CD4-positive, alpha-beta memory T cell (primary cell): ENCODE results near the gene EBP. TPM values are rescaled to one million over a fixed set of nuclear protein-coding genes. Genes with fewer than 3 reads are reported as not detected.

Experiments used
- CTCF ChIA-PET: fragments of 350-600 bp; sonication (Branson Sonifier 250); formaldehyde crosslinking; loops from one replicate; lab custom pipeline; 2021; ENCODE audit warnings: inconsistent platforms; ENCODE audit not compliant: partially characterized antibody; lab: Charles Lee
- POLR2A ChIA-PET: fragments of 350-600 bp; sonication (Branson Sonifier 250); formaldehyde crosslinking; loops from one replicate; lab custom pipeline; 2021; ENCODE audit not compliant: partially characterized antibody; lab: Charles Lee
- DNase-seq, 5 donors: peaks; one replicate each; pipeline versions ENCODE4 v3.0.0 to v3.0.0-alpha.2; 2020 to 2022; ENCODE audit warnings: mixed read lengths in 1 of 5
- H3K27ac ChIP-seq: one replicate; pipeline ENCODE4 v1.7.0; 2013; ENCODE audit warnings: low read depth, low read length
- H3K27me3 ChIP-seq: 2 replicates; pipeline ENCODE4 v1.7.0; 2013; ENCODE audit warnings: mild to moderate bottlenecking, low read length, moderate library complexity; ENCODE audit not compliant: insufficient read depth
- H3K36me3 ChIP-seq: 2 replicates; pipeline ENCODE4 v1.7.0; 2013; ENCODE audit warnings: mild to moderate bottlenecking, low read length, moderate library complexity; ENCODE audit not compliant: insufficient read depth
- H3K4me1 ChIP-seq: 2 replicates; pipeline ENCODE4 v1.7.0; 2013; ENCODE audit warnings: mild to moderate bottlenecking, low read length, moderate library complexity; ENCODE audit not compliant: insufficient read depth
- H3K4me3 ChIP-seq, 2 donors: one replicate each; pipeline ENCODE4 v1.7.0; 2013; ENCODE audit warnings: low read length in 2 of 2, mild to moderate bottlenecking in 1 of 2
- H3K9me3 ChIP-seq, 2 donors: one replicate each; pipeline ENCODE4 v1.7.0; 2013; ENCODE audit warnings: low read length in 2 of 2, control low read depth in 1 of 2; ENCODE audit not compliant: control insufficient read depth in 1 of 2
- H3K27ac Mint-ChIP-seq, 7 donors: one replicate each; pipeline ENCODE4 v1.8.0; 2020 to 2021; ENCODE audit warnings: mixed read lengths in 7 of 7, mild to moderate bottlenecking in 6 of 7, inconsistent platforms in 3 of 7, moderate library complexity in 3 of 7
- H3K27me3 Mint-ChIP-seq, 2 donors: one replicate each; pipeline ENCODE4 v1.8.0; 2020 to 2021; ENCODE audit warnings: mixed read lengths in 2 of 2
- H3K36me3 Mint-ChIP-seq, 2 donors: one replicate each; pipeline ENCODE4 v1.8.0; 2020 to 2021; ENCODE audit warnings: mixed read lengths in 2 of 2, inconsistent platforms in 1 of 2, mild to moderate bottlenecking in 1 of 2
- H3K4me1 Mint-ChIP-seq, 4 donors: one replicate each; pipeline ENCODE4 v1.8.0; 2020 to 2021; ENCODE audit warnings: mixed read lengths in 4 of 4, mild to moderate bottlenecking in 1 of 4
- H3K4me3 Mint-ChIP-seq, 8 donors: one replicate each; pipeline ENCODE4 v1.8.0; 2020 to 2021; ENCODE audit warnings: mixed read lengths in 8 of 8, mild to moderate bottlenecking in 7 of 8, moderate library complexity in 6 of 8, inconsistent platforms in 3 of 8
- H3K9me3 Mint-ChIP-seq, 8 donors: one replicate each; pipeline ENCODE4 v1.8.0; 2020 to 2021; ENCODE audit warnings: mixed read lengths in 8 of 8, mild to moderate bottlenecking in 5 of 8, inconsistent platforms in 3 of 8, moderate library complexity in 1 of 8
- intact Hi-C: fragments of 100-400 bp; cut with micrococcal nuclease; formaldehyde crosslinking; loops from one replicate; pipeline ENCODE4 v1.15.1; 2023
- polyA plus RNA-seq, 2 donors: library from polyadenylated mRNA; unstranded; fragments of 300-500 nt; fragmentation: Illumina TruSeq; gene quantifications; one replicate each; pipeline ENCODE4 v1.2.3, GENCODE V29; 2021
- total RNA-seq, 2 experiments: library from RNA; stranded (reverse); gene quantifications; one replicate each; pipeline ENCODE4 v1.2.3, GENCODE V29; 2021

Gene EBP
- total and polyA plus RNA-seq, 4 experiments from 2014 or later: 32.1 to 130 (median 58.2) TPM

DNA sequence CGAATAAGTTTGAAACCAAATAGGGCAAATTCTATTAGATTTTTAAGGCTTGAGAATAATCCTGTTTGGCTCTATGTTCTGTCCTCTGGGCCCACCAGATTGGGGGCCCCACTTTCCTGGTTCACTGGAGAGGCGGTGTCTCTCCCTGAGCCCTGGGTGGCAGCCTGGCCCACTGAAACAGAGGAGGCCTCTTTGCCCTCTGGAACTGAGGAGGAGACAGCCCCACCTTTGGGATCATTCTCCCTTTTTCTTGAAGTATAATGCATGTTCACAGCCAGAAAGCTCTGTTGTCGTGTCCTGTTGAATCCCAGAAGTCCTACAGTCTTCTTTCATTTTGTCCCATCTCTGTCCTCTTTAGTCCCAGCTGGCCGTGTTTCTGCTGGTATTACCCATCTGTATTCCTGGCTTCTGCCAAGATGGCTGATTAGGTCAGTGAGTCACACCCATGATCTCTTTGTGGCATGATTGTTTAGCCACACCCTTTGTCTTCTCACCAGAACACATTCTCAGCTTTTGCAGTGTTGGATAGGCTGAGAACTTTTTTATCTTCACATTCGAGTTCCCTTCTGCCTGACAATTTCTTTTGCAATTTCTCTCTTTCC, 9.9 kb downstream of the EBP start:
- Histone ChIP-seq H3K27ac (no peak overlapping the region), H3K4me3 (no peak overlapping the region), H3K4me1 (peaks cover 10% of the 10 kb centered on the region), H3K36me3 (peaks cover 20% of the 10 kb centered on the region), H3K9me3 (no peaks in the 10 kb centered on the region), H3K27me3 (no peaks in the 10 kb centered on the region)
- Mint-ChIP-seq H3K9me3 (no peaks in the 10 kb centered on the region), H3K4me3 (peak overlapping the region in 1 of 8 donors; percentile 43), H3K27ac (peak overlapping the region; percentile 6 to 94 (median 81)), H3K4me1 (peaks cover 6 to 13% (median 10%) of the 10 kb centered on the region in 4 donors), H3K36me3 (peaks cover 8 to 20% of the 10 kb centered on the region in 2 donors), H3K27me3 (no peaks in the 10 kb centered on the region)
- DNase-seq: peak in 1 of 5 donors; percentile 7
- ChIA-PET CTCF (interaction anchor here (1.3 kb wide), 1 partner anchor 10 kb away, joined by 4 read pairs; the partner anchor contains the start of gene EBP), POLR2A (interaction anchor here (0.9 to 1.0 kb wide), 2 partner anchors 10 to 43 kb away, joined by 3 read pairs; partner anchors contain the start of genes EBP and RBM3)
- intact Hi-C loops: no loop called here

DNA sequence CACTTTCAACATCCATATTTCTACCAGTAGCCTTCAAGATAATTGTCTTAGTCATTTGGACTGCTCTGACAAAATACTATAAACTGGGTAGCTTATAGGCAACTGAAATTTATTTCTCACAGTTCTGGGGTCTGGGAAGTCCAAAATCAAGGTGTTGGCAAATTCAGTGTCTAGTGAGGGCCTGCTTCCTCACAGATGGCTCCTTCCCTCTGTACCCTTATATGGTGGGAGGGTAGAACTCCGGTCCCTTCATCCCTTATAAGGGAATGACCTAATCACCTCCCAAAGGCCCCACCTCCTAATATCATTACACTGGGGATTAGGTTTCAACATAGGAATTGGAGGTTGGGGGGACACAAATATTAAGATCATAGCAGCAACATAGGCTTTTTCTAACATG, 10.6 kb downstream of the EBP start:
- H3K9me3 Mint-ChIP-seq: no peaks in the 10 kb centered on the region
- ChIA-PET POLR2A (interaction anchor here (1.0 kb wide), 1 partner anchor 11 kb away, joined by 3 read pairs; the partner anchor contains the start of gene EBP), CTCF (interaction anchor here (1.3 kb wide), 1 partner anchor 10 kb away, joined by 4 read pairs; the partner anchor contains the start of gene EBP)
- H3K9me3 ChIP-seq: no peaks in the 10 kb centered on the region
- H3K36me3 ChIP-seq: peaks cover 13% of the 10 kb centered on the region
- intact Hi-C loops: no loop called here
- peaks cover 8 to 16% of the 10 kb centered on the region in 2 donors for H3K36me3 Mint-ChIP-seq
- H3K27ac Mint-ChIP-seq: peak overlapping the region in 6 of 7 donors; percentile 3 to 94 (median 52)
- peaks cover 6 to 9% (median 9%) of the 10 kb centered on the region in 4 donors for H3K4me1 Mint-ChIP-seq
- no peak overlapping the region for H3K27ac ChIP-seq
- H3K27me3 Mint-ChIP-seq: no peaks in the 10 kb centered on the region
- no peak overlapping the region for H3K4me3 ChIP-seq
- peaks cover 10% of the 10 kb centered on the region for H3K4me1 ChIP-seq
- H3K27me3 ChIP-seq: no peaks in the 10 kb centered on the region
- DNase-seq: no peak
- H3K4me3 Mint-ChIP-seq: no peak overlapping the region

DNA sequence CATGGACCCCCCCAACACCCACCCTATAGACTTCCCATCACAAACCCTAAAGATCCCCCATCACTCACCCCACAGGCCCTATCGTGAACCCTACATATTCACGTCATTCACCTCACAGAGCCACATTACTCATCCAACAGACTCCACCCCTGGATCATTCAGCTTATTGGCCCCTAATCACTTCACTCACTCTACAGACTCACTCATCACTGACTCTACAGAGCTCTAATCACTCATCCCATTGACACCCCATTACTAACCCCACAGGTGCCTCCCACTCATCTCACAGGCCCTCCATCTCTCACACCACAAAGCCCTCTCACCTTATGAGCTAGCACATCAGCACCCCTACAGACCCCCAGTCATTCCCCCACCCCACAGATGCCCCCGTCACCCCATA, 11.6 kb downstream of the EBP start:
- no peaks in the 10 kb centered on the region for H3K27me3 Mint-ChIP-seq
- peaks cover 4% of the 10 kb centered on the region for H3K36me3 ChIP-seq
- no peak overlapping the region for H3K4me3 Mint-ChIP-seq
- H3K9me3 ChIP-seq: no peaks in the 10 kb centered on the region
- H3K27ac Mint-ChIP-seq: peak overlapping the region in 1 of 7 donors; percentile 3
- peaks cover 6 to 9% (median 9%) of the 10 kb centered on the region in 4 donors for H3K4me1 Mint-ChIP-seq
- H3K27ac ChIP-seq: no peak overlapping the region
- H3K27me3 ChIP-seq: no peaks in the 10 kb centered on the region
- H3K4me1 ChIP-seq: peaks cover 10% of the 10 kb centered on the region
- H3K9me3 Mint-ChIP-seq: no peaks in the 10 kb centered on the region
- DNase-seq: no peak
- no peak overlapping the region for H3K4me3 ChIP-seq
- intact Hi-C loops: no loop called here
- ChIA-PET CTCF (no interaction called here), POLR2A (no interaction called here)
- H3K36me3 Mint-ChIP-seq: peaks cover 7 to 8% of the 10 kb centered on the region in 2 donors

DNA sequence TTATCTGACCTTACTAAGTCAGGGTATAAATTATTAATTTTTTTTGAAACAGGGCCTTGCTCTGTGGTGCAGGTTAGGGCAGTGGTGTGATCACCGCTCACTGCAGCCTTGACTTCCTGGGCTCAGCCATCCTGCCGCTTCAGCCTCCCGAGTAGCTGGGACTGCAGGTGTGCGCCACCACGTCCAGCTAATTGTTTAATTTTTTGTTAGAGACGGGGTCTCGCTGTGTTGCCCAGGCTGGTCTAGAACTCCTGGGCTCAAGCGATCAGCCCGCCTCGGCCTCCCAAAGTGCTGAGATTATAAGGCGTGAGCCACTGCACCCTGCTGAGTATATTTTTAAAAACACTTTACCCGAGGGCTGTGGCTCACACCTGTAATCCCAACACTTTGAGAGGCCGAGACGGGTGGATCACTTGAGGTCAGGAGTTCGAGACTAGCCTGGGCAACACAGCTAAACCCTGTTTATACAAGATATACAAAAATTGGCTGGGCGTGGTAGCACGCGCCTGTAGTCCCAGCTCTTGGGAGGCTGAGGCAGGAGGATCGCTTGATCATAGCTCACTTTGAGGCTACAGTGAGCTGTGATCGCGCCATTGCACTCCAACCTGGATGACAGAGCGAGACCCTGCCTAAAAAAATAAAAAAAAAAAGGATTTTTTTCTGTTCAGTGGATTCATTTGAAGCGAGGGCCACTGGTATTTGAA, 17.2 kb downstream of the EBP start:
- peak overlapping the region; percentile 66 for H3K27ac ChIP-seq
- Mint-ChIP-seq H3K27me3 (no peaks in the 10 kb centered on the region), H3K36me3 (peaks cover 1 to 18% of the 10 kb centered on the region in 2 donors), H3K9me3 (no peaks in the 10 kb centered on the region), H3K4me3 (peak overlapping the region in 7 of 8 donors; percentile 72 to 92 (median 88)), H3K4me1 (peaks cover 12 to 24% (median 16%) of the 10 kb centered on the region in 4 donors), H3K27ac (peak overlapping the region; percentile 91 to 99 (median 95))
- H3K36me3 ChIP-seq: no peaks in the 10 kb centered on the region
- ChIA-PET POLR2A (interaction anchor here (1.2 to 4.0 kb wide), 11 partner anchors 11 to 455 kb away, joined by 4 to 49 read pairs (median 9); partner anchors contain the start of genes EBP, FTSJ1, OTUD5 and PORCN), CTCF (interaction anchor here (0.7 to 3.2 kb wide), 9 partner anchors 10 to 455 kb away, joined by 3 to 17 read pairs (median 4); partner anchors contain the start of genes RBM3 and SLC38A5)
- peaks cover 20% of the 10 kb centered on the region for H3K4me1 ChIP-seq
- H3K27me3 ChIP-seq: no peaks in the 10 kb centered on the region
- H3K4me3 ChIP-seq: no peak overlapping the region
- intact Hi-C loops: loop anchor here (1.0 kb wide), 4 partner anchors 17 to 455 kb away; partner anchors contain the start of genes EBP, FTSJ1 and RBM3
- no peaks in the 10 kb centered on the region for H3K9me3 ChIP-seq
- DNase-seq: no peak

DNA sequence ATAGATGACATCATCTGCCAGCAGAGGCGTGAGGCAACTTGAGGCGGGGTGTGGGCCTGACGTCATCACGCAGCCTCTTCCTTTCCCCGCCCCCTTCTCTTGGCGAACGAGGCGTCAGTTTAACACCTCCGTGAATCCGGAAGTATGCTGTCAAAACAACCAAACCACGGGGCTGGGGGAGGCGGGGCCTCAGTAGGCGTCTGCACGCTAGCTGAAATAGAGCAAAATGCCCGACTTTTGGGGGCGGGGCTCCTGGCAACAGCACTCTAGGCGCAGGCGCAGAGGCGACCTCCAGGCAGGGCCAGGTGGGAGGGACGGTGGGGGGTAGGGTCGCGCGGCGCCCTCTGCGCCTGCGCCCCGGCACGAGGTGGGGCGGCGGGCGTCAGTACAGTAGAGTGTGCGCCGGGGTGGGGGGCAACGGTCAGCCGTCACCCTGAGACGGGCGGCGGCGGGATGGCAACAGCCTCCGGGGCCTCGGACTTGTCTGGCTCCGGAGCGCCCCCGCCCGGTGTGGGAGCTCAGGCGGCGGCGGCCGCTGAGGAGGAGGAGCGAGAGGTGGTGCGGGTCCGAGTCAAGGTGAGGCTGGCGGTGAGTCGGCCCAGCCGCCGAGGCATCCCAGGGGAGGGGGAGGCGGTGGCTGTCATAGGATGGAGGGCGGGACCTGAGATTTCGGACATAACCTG, 17.9 kb downstream of the EBP start, which contains the start of gene TBC1D25:
Gene TBC1D25, plus strand, starts transcription at position 370 of the 683 bp plus-strand sequence. Its CDS starts 84 bp downstream, at position 454.
- Histone ChIP-seq H3K9me3 (no peaks in the 10 kb centered on the region), H3K36me3 (no peaks in the 10 kb centered on the region), H3K27me3 (no peaks in the 10 kb centered on the region), H3K4me3 (peak within 1 kb of the TSS; percentile 23 to 70), H3K27ac (peak within 1 kb of the TSS; percentile 95), H3K4me1 (peaks cover 20% of the 10 kb centered on the region)
- intact Hi-C loops: loop anchor here (1.0 kb wide), 4 partner anchors 18 to 456 kb away; partner anchors contain the start of genes EBP, FTSJ1 and RBM3
- Mint-ChIP-seq H3K4me1 (peaks cover 13 to 24% (median 17%) of the 10 kb centered on the region in 4 donors), H3K27ac (peak within 1 kb of the TSS; percentile 91 to 99 (median 96)), H3K4me3 (peak within 1 kb of the TSS; percentile 83 to 92 (median 88)), H3K27me3 (no peaks in the 10 kb centered on the region), H3K9me3 (no peaks in the 10 kb centered on the region), H3K36me3 (peaks cover 4 to 20% of the 10 kb centered on the region in 2 donors)
- peak; percentile 92 to 99 (median 97) for DNase-seq
- ChIA-PET POLR2A (interaction anchor here (0.6 to 4.0 kb wide), 16 partner anchors 9 to 652 kb away, joined by 3 to 49 read pairs (median 6); partner anchors contain the start of genes EBP, FTSJ1, HDAC6 and OTUD5), CTCF (interaction anchor here (0.8 to 3.2 kb wide), 11 partner anchors 10 to 470 kb away, joined by 3 to 17 read pairs (median 3); partner anchors contain the start of genes RBM3 and SLC38A5)

DNA sequence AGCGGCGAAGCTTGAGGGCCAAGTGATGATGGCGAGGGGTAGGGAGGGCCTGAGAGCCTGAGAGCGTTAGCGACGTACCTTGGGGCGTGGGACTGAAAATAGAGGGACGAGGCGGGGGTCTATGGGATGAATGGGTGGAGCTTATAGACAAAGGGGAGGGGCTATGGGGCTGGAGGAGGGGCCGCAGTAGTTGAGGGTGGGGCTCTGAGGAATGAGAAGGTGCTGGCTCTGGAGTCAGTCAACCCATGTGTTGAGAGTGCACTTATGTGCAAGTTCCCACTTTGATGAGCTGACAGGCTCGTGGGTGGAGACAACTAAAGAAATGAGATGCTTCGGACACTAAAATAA, 18.4 kb downstream of the EBP start:
- Histone ChIP-seq H3K4me1 (peaks cover 20% of the 10 kb centered on the region), H3K4me3 (peak overlapping the region; percentile 23 to 70), H3K27me3 (no peaks in the 10 kb centered on the region), H3K36me3 (no peaks in the 10 kb centered on the region), H3K27ac (peak overlapping the region; percentile 95), H3K9me3 (no peaks in the 10 kb centered on the region)
- H3K36me3 Mint-ChIP-seq: peaks cover 4 to 24% of the 10 kb centered on the region in 2 donors
- H3K27me3 Mint-ChIP-seq: no peaks in the 10 kb centered on the region
- DNase-seq: peak in 4 of 5 donors; percentile 59 to 73 (median 63)
- POLR2A ChIA-PET: interaction anchor here (0.6 to 4.0 kb wide), 15 partner anchors 8 to 651 kb away, joined by 3 to 49 read pairs (median 6); partner anchors contain the start of genes EBP, FTSJ1, HDAC6 and OTUD5
- peak overlapping the region; percentile 91 to 99 (median 96) for H3K27ac Mint-ChIP-seq
- CTCF ChIA-PET: interaction anchor here (0.9 to 3.2 kb wide), 10 partner anchors 9 to 470 kb away, joined by 3 to 17 read pairs (median 4); partner anchors contain the start of genes RBM3 and SLC38A5
- H3K4me3 Mint-ChIP-seq: peak overlapping the region; percentile 83 to 92 (median 88)
- no peaks in the 10 kb centered on the region for H3K9me3 Mint-ChIP-seq
- intact Hi-C loops: no loop called here
- peaks cover 13 to 24% (median 17%) of the 10 kb centered on the region in 4 donors for H3K4me1 Mint-ChIP-seq
